NCI-H2171 treated with DMSO at 0.1 percent for 48 hours (cell line): ENCODE data around the gene AGPAT1.

Experiments
- DNase-seq: peaks from one replicate; lab custom pipeline; 2025; lab: John Stamatoyannopoulos, UW

AGPAT1 gene

DNA sequence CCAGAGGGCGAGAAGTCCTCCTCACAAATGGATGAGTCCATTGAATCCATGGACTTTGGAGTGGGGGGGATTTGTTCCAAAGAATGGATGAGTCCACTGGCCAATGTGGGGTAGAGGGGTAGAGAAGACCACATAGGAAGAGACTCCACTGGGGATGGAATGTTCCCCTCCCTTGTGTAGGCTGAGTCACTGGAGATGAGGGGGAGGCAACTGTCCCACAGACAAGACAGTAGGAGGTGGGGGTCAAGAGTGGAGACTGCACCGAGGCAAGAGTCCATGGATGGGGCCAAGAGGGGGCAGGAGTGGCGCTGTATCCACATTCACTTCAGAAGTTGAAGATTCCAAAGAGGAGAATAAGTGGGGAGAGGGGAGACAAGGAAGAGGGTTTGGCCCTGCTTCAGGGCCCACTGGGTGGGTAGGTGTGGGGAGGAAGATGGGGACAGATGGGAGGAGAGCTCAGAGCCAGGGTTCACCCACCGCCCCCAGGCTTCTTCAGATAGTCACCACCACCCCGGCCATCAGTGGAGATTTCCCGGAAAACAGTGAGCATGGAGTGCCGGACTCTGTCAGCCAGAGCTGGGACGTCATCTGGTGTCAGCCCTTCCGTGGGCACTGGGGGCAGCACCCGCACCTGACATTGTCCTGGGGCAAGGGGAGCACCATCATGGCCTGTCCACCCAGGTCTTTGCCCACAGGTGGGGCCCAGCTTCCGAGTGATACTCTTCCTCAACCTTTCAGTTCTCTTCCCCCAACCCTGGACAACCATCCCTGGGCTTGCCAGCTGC, 6.9 kb downstream of the AGPAT1 start:
- no peak for DNase-seq

DNA sequence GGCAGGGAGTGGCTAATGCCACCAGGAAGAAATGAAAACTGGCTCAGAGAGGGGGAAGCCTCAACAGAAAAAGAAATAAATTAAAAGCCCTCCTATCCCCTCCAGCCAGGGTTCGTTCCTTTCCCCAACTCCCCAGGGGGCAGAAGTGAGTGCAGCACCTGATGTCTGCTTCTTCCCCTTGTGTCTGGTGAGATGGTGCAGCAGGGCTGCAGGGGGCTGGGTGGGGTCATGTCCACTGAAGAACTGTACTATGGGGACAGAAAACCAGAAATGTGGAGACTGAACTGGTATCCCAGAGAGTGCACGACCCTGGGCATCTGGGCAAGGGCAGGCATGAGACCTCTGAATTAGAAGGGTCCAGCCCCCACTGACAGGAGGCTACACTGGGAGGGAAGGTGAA, 7.5 kb downstream of the AGPAT1 start:
- no peak for DNase-seq

DNA sequence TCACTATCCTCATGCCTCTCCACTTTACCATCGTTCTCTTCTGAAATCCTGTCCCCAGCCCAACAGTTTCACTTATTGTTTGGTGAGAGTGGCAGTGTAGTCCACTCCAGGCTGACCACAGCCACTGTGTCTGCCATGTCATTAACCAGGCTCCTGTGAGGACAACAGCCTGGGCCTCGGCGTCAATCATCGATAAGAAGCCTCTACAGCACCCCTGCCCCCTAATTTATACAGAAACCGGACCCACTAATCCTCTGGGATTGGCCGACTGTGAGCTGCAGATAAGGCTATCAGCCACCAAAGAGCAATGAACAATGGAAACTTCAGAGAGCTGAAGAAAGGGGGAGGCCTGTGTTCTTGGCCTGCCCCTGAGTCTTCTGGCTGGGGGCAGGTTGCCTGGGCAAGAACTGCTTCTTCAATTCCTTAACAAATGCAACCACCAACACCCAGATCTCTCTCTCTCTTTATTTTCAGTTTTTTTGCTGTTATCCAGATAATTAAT, 8.1 kb downstream of the AGPAT1 start:
- DNase-seq, result no peak

- no peak for DNase-seq
Measured at GRCh38 chr6:32167154-32167760, 8.6 kb downstream of the AGPAT1 start.

DNA sequence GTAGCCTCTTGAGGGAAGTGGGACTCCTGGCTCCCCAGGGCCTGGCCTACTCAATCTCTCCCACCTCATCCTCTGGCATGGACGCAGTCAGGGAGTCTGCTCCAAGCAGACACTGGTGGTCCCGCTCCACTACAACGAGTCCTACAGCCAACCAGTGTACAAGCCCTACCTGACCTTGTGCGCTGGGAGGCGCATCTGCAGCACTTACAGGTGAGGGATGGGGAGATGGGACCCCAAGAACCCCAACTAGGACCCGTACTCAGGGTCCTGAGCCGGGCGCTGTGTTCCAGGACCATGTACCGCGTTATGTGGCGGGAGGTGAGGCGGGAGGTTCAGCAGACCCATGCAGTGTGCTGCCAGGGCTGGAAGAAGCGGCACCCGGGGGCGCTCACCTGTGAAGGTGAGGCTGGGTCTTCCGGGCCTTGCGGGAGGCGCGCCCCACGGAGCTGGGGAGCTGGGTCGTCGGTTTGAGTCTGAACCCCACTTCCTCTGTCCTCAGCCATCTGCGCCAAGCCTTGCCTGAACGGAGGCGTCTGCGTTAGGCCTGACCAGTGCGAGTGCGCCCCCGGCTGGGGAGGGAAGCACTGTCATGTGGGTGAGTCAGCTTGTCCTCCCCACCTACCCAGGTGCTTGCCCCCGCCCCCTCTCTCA, 9.3 kb downstream of the AGPAT1 start:
- DNase-seq, result no peak

DNA sequence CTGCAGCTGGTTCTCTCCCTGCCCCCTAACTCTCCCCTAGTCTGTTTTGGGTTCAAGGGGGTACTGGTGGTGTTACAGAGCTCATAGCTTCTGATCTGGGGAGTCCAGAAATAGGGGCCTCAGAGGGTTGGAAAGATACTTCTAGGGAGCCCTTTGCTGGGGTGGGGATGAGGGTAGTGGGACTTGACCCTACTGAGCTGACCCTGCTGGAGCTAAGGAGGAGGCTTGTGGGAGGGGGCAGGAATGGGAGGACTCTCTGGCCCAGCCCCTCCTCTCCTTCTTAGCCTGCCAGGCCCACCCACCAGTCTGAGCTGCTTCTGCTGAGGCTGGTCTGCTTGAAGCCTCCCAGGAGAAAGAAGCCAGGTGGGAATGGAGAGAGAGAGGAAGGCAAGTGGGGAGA, 11.6 kb downstream of the AGPAT1 start, which contains the start of gene EGFL8:
Gene EGFL8, plus strand, starts transcription at position 301 of the 400 bp plus-strand sequence. CDS start 1,571 bp downstream, outside the sequence.
- DNase-seq, result no peak

DNA sequence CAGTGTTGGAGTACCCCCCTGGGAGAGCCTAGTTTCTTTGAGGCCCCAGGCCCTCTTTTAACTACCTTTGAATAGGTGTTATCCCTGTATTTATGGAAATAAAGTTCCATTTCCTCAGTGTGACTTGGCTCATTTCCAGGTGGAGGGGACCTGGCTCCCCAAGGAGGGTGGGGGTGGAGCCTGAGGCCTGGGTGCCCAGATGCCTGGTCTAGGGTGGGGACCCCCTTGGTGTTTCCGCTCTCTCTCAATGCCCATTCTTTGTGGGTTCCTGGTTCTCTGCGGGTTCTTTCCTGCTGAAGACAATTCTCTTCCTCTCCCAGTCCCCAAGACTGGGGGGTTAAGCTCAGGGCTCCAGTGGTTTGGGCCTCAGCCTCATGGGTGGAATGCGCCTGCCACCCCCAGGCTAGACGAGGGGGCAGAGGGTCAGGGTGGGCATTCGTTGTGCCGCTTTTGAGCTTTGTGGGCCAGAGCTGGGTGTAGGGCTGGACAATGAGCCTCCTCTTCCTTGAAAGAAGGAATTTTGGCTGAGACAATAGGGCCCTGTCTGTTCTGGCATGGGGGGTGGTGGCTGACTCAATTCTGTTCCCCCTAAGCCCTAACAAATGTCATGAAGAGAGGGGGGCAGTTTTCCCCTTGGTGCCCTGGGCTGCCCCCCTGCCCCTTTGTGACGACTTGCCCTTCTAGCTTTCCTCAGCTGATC, 12.2 kb downstream of the AGPAT1 start:
- DNase-seq, result no peak

DNA sequence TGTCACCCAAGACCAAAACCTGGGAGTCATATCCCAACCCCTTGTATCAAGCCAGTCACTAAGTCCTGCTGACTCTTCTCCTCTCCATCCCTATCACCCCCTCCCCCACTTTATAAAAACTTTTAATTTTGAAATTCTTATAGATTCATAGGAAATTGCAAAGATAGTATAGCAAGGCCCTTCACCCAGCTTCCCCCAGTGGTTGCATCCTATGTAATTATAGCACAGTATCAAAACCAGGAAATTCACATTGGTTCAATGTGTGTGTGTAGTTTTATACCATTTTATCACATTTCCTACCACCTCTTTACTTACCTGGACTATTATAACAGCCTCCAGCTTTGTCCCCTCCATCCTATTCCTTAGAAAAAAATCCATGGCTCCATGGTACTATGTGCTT, 17.8 kb downstream of the AGPAT1 start:
- DNase-seq, result no peak

- no peak for DNase-seq
Measured at GRCh38 chr6:32156891-32157290, 19.0 kb downstream of the AGPAT1 start.

DNA sequence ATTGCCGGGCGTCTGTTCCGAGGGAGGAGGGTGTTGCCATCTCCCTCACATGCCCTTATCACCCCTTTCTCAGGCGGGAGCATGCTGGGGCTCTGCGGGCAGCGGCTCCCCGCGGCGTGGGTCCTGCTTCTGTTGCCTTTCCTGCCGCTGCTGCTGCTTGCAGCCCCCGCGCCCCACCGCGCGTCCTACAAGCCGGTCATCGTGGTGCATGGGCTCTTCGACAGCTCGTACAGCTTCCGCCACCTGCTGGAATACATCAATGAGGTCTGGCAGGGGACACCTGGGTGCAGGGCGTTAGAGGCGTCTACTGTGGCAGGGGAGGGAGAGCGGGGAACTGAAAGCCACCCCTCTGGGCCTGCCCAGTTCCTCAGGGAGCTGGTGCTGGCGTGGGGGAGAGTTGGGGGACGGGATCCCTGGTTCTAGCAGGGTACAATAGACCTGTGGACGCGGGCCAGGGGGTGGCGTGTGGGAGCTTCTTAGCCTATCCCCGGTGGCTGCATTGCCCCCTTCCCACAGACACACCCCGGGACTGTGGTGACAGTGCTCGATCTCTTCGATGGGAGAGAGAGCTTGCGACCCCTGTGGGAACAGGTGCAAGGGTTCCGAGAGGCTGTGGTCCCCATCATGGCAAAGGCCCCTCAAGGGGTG, 21.2 kb downstream of the AGPAT1 start:
- peak; percentile 69 for DNase-seq

DNA sequence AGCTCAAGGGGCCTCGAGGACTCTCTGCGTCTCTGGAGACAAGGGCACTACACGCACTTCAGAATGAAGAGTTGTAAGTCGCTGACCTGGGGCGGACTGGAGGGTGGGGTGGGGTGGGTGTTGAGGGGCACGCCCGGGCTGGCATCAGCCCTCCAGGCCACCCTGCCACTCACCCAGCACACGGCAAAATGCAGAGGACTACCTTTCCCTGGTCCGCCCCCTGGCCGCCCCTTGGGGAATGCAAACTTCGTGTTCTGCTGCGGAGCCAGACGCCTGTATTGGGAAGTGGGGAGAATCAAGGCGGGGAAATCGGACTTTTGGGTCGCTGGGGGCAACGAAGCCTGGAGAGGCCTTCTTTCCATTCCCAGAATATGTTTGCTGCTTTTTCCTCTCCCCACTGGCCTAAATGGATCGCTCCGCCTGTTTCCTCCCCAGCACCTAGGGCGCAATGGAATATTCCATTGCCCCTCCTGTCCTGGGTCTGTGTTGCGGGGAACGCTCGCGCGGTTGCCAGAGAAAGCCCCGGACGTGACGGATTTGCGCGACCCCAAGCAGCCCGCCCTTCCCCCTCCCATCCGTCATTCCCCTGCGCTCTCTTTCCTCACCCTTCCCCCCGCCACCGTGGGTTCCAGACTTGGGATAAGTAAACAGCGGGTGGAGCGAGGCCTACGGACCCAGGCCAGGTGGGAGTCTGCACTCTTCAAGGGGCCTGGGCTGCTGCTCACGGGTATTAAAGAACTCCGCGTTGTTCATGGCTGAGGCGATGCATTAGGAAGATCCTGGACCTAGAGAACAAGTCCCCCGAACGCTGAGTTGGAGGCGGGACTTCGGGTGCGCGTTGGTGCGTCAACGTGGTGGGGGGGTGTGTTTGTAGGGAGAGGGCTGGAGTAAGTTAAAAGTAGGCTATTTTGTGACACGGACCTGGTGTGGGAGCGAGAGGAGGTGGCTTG, 22.0 kb downstream of the AGPAT1 start, which contains the start of gene PPT2:
Gene PPT2, plus strand, starts transcription at position 578 of the 950 bp plus-strand sequence. CDS start 454 bp downstream, outside the sequence.
- DNase-seq, result peak; percentile 94

DNA sequence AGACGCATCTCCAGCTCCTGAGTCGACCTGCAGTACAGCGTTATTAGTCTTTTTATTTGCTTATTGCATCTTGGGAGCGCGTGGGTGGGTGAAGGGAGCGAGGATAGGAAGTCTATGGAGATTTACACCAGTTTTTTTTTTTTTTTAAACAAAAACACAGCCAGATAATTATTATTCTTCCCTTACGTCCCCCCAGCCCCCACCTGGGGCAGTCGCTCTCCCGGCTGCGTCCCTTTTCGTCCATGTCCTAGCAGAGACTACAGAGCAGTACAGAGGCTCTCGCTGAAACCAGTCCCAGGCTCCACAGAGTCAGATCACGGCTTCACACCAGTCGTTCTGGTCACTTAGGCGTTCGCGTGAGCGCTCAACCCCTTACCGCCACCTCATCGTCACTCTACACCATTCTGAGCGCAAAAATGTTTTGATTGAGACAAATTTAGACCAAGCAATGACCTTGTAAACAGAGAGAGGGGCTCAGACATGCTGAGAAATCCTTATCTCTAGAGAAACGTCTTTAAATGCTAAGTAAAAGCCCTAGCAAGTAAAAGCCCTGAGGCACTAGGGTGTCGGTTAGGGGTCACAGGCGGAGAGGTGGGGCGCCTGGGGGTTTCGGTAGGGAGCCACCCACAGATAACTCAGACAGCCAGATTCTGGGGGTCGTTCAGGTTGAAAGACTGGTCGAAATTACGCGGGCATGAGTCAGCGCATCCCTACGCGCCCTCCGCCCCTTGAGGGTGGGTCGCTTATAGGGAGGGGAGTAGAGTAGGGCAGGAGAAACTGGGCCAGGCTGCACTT, 22.9 kb downstream of the AGPAT1 start:
- no peak for DNase-seq

- DNase-seq, result no peak
Measured at GRCh38 chr6:32151863-32152768, 23.8 kb downstream of the AGPAT1 start, which contains the start of gene PRRT1. Gene PRRT1, minus strand, starts transcription at chr6:32151939. Its CDS starts 112 bp downstream, at chr6:32151827.

GRCh38 chr6:32151181-32151862, 24.6 kb downstream of the AGPAT1 start:
- peak; percentile 60 for DNase-seq

- no peak for DNase-seq
Measured at GRCh38 chr6:32149932-32150870, 25.7 kb downstream of the AGPAT1 start.

- no peak for DNase-seq
Measured at GRCh38 chr6:32149092-32149755, 26.7 kb downstream of the AGPAT1 start.
